Keratinocyte (primary cell): ENCODE data around the gene IRX3. TPM values are rescaled to one million over a fixed set of nuclear protein-coding genes. Genes with fewer than 3 reads are reported as not detected.

Experiments used
- DNase-seq: peaks from one replicate; pipeline ENCODE4 v3.0.0-alpha.2; 2011; ENCODE audit warnings: low read depth, missing footprints, low spot score
- FAIRE-seq: peaks from 2 replicates; lab custom pipeline; 2011; peaks lifted over from hg19 to GRCh38; lab: Jason Lieb, UNC
- H2AFZ ChIP-seq: 2 replicates; pipeline ENCODE4 v1.6.0; 2012; ENCODE audit warnings: low read length, control low read depth, inconsistent platforms; ENCODE audit not compliant: control insufficient read depth
- H3K27ac ChIP-seq: 2 replicates; pipeline ENCODE4 v1.5.1; 2011; ENCODE audit warnings: low read length; ENCODE audit not compliant: control insufficient read depth, insufficient read depth
- H3K27me3 ChIP-seq: 3 replicates; pipeline ENCODE4 v1.6.0; 2011; ENCODE audit warnings: low read length; ENCODE audit not compliant: control insufficient read depth, insufficient read depth; ENCODE audit errors: extremely low read depth
- H3K36me3 ChIP-seq, 2 experiments: 2 replicates in 1 of 2; 3 replicates in 1 of 2; pipeline ENCODE4 v1.5.1; 2011; ENCODE audit warnings: low read length in 2 of 2, mild to moderate bottlenecking in 1 of 2; ENCODE audit not compliant: control insufficient read depth in 2 of 2, insufficient read depth in 2 of 2; ENCODE audit errors: extremely low read depth in 1 of 2
- H3K4me1 ChIP-seq: 3 replicates; pipeline ENCODE4 v1.5.1; 2011; ENCODE audit warnings: low read length; ENCODE audit not compliant: control insufficient read depth, insufficient read depth; ENCODE audit errors: extremely low read depth
- H3K4me2 ChIP-seq: 3 replicates; pipeline ENCODE4 v1.6.0; 2011; ENCODE audit warnings: low read depth, low read length; ENCODE audit not compliant: control insufficient read depth, insufficient read depth; ENCODE audit errors: extremely low read depth
- H3K4me3 ChIP-seq, 3 experiments: fragments of 200-600 bp in 1 of 3; sonication (generic) in 1 of 3; 2 replicates in 2 of 3; 3 replicates in 1 of 3; pipeline ENCODE4 v1.5.1; 2011 to 2016; ENCODE audit warnings: low read length in 3 of 3, mild to moderate bottlenecking in 3 of 3, control low read depth in 2 of 3, inconsistent platforms in 1 of 3, low read depth in 1 of 3, mixed read lengths in 1 of 3, mixed run types in 1 of 3, moderate library complexity in 1 of 3; ENCODE audit not compliant: control insufficient read depth in 2 of 3, insufficient read depth in 2 of 3; ENCODE audit errors: extremely low read depth in 1 of 3
- H3K79me2 ChIP-seq: 2 replicates; pipeline ENCODE4 v1.6.0; 2012; ENCODE audit warnings: low read length; ENCODE audit not compliant: control insufficient read depth, insufficient read depth
- H3K9ac ChIP-seq: 3 replicates; pipeline ENCODE4 v1.6.0; 2011; ENCODE audit warnings: low read length; ENCODE audit not compliant: control insufficient read depth, insufficient read depth; ENCODE audit errors: extremely low read depth
- H3K9me1 ChIP-seq: 3 replicates; pipeline ENCODE4 v1.6.0; 2011; ENCODE audit warnings: low read length; ENCODE audit not compliant: control insufficient read depth, insufficient read depth; ENCODE audit errors: extremely low read depth
- H3K9me3 ChIP-seq: 2 replicates; pipeline ENCODE4 v1.5.1; 2012; ENCODE audit warnings: low read depth, low read length; ENCODE audit not compliant: control insufficient read depth
- H4K20me1 ChIP-seq: 3 replicates; pipeline ENCODE4 v1.6.0; 2011; ENCODE audit warnings: low read length; ENCODE audit not compliant: control insufficient read depth, insufficient read depth; ENCODE audit errors: extremely low read depth
- EZH2 ChIP-seq: IDR thresholded peaks from one replicate; pipeline ENCODE4 v1.6.1; 2012; ENCODE audit warnings: inconsistent platforms, mild to moderate bottlenecking, low read length, moderate library complexity
- dilution Hi-C: fragments of 300-500 bp; cut with MboI; formaldehyde crosslinking; loops from one replicate; pipeline ENCODE4 v1.7.0; 2020; ENCODE audit warnings: low sequenced_read_pairs; ENCODE audit not compliant: extremely low pct_ligation_motif_present
- polyA plus RNA-seq, 5 experiments: library from polyadenylated mRNA; depleted of rRNA in 3 of 5; stranded (reverse) in 3 of 5; stranded (forward) in 1 of 5; unstranded in 1 of 5; fragments of >200 nt; gene quantifications; 1 replicate in 1 of 5; 2 replicates in 3 of 5; 3 replicates in 1 of 5; pipeline versions ENCODE4 v1.2.1 to v1.2.3, GENCODE V29; 2011 to 2012; ENCODE audit warnings: missing spikeins in 2 of 5, low read depth in 1 of 5, low replicate concordance in 1 of 5
- TF ChIP-seq, protein P1 (sequence below), 3 experiments: IDR thresholded peaks in 1 of 3; conservative IDR thresholded peaks in 1 of 3; optimal IDR thresholded peaks in 1 of 3; 2 replicates in 2 of 3; 3 replicates in 1 of 3; pipeline versions ENCODE3 to v1.5.1; 2011; ENCODE audit warnings: low read length in 3 of 3, mild to moderate bottlenecking in 3 of 3, moderate library complexity in 2 of 3, control low read depth in 1 of 3, inconsistent platforms in 1 of 3; ENCODE audit not compliant: insufficient read depth in 2 of 3; ENCODE audit errors: extremely low read depth in 1 of 3

IRX3 gene
- polyA plus RNA-seq, 1 donor (not counting 4 experiments of a cell fraction or from before 2014, with no cell fraction given): 3.3 TPM

DNA sequence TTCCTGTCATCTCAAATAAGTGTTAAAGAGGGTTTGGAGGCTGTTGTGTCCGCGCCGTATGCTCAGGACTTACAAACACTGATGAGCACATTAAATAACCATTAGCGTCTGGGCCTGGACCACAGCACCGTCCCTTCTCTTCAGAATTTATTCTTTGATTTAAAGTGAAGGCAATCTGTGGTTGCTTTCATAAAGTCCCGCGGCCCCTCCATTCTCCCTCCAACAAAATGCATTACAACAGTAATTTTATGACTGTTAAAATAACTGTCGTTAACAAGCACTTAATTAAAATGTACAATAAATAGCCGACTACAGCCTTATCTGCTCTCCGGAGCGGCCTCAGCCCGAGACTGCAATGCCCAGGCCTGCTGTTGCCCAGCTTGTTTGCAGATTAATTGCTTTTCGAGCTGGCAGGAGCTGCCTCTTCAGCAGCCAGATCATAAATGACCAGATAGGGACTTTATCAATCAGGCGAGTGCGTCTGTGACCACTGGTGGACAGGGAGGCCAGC lies 30.6 kb upstream of the IRX3 start:
- no peak overlapping the region for H3K27ac ChIP-seq
- H3K4me2 ChIP-seq: no peak overlapping the region
- no peaks in the 10 kb centered on the region for H3K27me3 ChIP-seq
- H4K20me1 ChIP-seq: no peaks in the 10 kb centered on the region
- dilution Hi-C loops: no loop called here
- no peak overlapping the region for H3K4me3 ChIP-seq
- DNase-seq (no peak), FAIRE-seq (no peak)
- no peaks in the 10 kb centered on the region for H3K79me2 ChIP-seq
- no peaks in the 10 kb centered on the region for H3K9me1 ChIP-seq
- no peak for TF ChIP-seq EZH2
- TF ChIP-seq, protein P1, sequence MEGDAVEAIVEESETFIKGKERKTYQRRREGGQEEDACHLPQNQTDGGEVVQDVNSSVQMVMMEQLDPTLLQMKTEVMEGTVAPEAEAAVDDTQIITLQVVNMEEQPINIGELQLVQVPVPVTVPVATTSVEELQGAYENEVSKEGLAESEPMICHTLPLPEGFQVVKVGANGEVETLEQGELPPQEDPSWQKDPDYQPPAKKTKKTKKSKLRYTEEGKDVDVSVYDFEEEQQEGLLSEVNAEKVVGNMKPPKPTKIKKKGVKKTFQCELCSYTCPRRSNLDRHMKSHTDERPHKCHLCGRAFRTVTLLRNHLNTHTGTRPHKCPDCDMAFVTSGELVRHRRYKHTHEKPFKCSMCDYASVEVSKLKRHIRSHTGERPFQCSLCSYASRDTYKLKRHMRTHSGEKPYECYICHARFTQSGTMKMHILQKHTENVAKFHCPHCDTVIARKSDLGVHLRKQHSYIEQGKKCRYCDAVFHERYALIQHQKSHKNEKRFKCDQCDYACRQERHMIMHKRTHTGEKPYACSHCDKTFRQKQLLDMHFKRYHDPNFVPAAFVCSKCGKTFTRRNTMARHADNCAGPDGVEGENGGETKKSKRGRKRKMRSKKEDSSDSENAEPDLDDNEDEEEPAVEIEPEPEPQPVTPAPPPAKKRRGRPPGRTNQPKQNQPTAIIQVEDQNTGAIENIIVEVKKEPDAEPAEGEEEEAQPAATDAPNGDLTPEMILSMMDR (optimal IDR thresholded peaks at IDR 0.05 in 1 of 3, IDR thresholded peaks at IDR 0.05 in 1 of 3, conservative IDR thresholded peaks at IDR 0.05 in 1 of 3; ENCODE audit: extremely low read depth in 1 of 3, insufficient read depth in 2 of 3, low read length in 3 of 3): no peak
- no peaks in the 10 kb centered on the region for H3K36me3 ChIP-seq
- H3K9me3 ChIP-seq: no peaks in the 10 kb centered on the region
- no peak overlapping the region for H3K9ac ChIP-seq
- no peaks in the 10 kb centered on the region for H3K4me1 ChIP-seq
- H2AFZ ChIP-seq: no peak overlapping the region

DNA sequence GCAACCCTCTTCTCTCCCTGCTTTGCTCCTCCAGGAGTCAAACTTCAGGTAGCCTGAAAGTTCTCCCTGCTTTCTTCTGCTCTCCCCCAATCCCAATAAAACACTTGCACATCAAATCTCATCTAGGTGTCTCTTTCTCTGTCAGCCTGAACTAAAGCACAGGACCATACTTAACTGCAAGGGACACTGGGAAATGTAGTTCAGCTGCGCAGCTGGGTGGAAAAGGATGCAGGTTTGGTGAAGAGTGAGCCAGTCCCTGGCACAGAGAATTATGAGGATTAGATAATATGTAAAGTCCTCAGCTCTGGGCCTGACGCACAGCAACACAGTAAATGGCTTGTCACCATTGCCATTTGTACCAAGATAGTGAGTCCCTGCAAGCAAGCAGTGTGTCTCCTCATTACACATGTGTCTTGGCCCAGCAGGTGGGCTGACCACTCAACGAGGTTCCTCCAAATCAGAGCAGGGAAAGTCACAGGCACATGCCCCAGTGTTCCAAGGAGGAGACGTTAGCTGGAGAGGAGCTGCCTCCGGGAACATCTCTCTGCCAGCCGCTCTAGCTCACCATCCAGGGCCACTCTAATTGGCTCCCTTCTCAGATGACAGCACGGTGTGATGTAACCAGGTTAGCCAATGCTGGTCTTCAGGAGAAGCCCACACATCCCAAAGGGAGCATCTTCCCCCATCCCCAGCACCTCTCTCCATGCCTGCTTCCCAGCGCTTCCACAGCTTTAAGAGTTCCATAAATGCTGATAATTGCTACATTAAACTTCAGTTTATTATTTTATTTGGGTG lies 29.7 kb upstream of the IRX3 start:
- DNase-seq: no peak
- Histone ChIP-seq H4K20me1 (no peaks in the 10 kb centered on the region), H3K4me2 (no peak overlapping the region), H3K9me1 (no peaks in the 10 kb centered on the region), H3K4me1 (no peaks in the 10 kb centered on the region), H3K4me3 (no peak overlapping the region), H3K36me3 (no peaks in the 10 kb centered on the region), H2AFZ (no peak overlapping the region), H3K9ac (no peak overlapping the region), H3K79me2 (no peaks in the 10 kb centered on the region), H3K27ac (no peak overlapping the region), H3K9me3 (no peaks in the 10 kb centered on the region), H3K27me3 (peaks cover 3% of the 10 kb centered on the region)
- FAIRE-seq: no peak
- dilution Hi-C loops: no loop called here
- TF ChIP-seq, protein P1 (optimal IDR thresholded peaks at IDR 0.05 in 1 of 3, IDR thresholded peaks at IDR 0.05 in 1 of 3, conservative IDR thresholded peaks at IDR 0.05 in 1 of 3; ENCODE audit: extremely low read depth in 1 of 3, insufficient read depth in 2 of 3, low read length in 3 of 3): no peak
- TF ChIP-seq EZH2: no peak
